IMR-90 (cell line): ENCODE results near the gene SPAG9.

Experiments
- BHLHE40 ChIP-seq: fragments of 150-350 bp; IDR thresholded peaks from 2 replicates; pipeline ENCODE4 v1.6.1; 2016; ENCODE audit warnings: mild to moderate bottlenecking, low read depth, low read length
- CEBPB ChIP-seq: IDR thresholded peaks from 2 replicates; pipeline ENCODE4 v1.6.1; 2012; ENCODE audit warnings: low read depth, low read length, improper control_type of control experiment
- CTCF ChIP-seq: conservative IDR thresholded peaks from 2 replicates; pipeline ENCODE4 v1.5.1; 2012; ENCODE audit warnings: mild to moderate bottlenecking, low read depth, low read length, improper control_type of control experiment
- ELK1 ChIP-seq: fragments of 150-350 bp; IDR thresholded peaks from 2 replicates; pipeline ENCODE4 v1.6.1; 2016; ENCODE audit warnings: low read depth, mild to moderate bottlenecking, low read length, moderate library complexity, borderline replicate concordance
- MAFK ChIP-seq: IDR thresholded peaks from 2 replicates; pipeline ENCODE4 v1.6.1; 2012; ENCODE audit warnings: low read depth, low read length, improper control_type of control experiment
- MAZ ChIP-seq: IDR thresholded peaks from 2 replicates; pipeline ENCODE4 v1.6.1; 2012; ENCODE audit warnings: low read depth, mild to moderate bottlenecking, low read length, improper control_type of control experiment, moderate library complexity, borderline replicate concordance
- MXI1 ChIP-seq: IDR thresholded peaks from 2 replicates; pipeline ENCODE4 v1.6.1; 2012; ENCODE audit warnings: low read depth, mild to moderate bottlenecking, low read length, moderate library complexity, borderline replicate concordance
- NFE2L2 ChIP-seq: fragments of 150-350 bp; IDR thresholded peaks from 2 replicates; pipeline ENCODE4 v1.6.1; 2016; ENCODE audit warnings: low read depth, mild to moderate bottlenecking, low read length
- POLR2A ChIP-seq: IDR thresholded peaks from 2 replicates; pipeline ENCODE4 v1.6.1; 2012; ENCODE audit warnings: mild to moderate bottlenecking, low read depth, low read length
- RAD21 ChIP-seq: IDR thresholded peaks from 2 replicates; pipeline ENCODE4 v1.6.1; 2012; ENCODE audit warnings: low read length, improper control_type of control experiment
- RCOR1 ChIP-seq: IDR thresholded peaks from 2 replicates; pipeline ENCODE4 v1.6.1; 2012; ENCODE audit warnings: mild to moderate bottlenecking, low read length, improper control_type of control experiment; ENCODE audit not compliant: insufficient replicate concordance
- RFX5 ChIP-seq: IDR thresholded peaks from 2 replicates; pipeline ENCODE4 v1.8.0; 2012; ENCODE audit warnings: low read depth, mild to moderate bottlenecking, low read length, moderate library complexity
- SMC3 ChIP-seq: fragments of 150-350 bp; IDR thresholded peaks from 2 replicates; pipeline ENCODE4 v1.6.1; 2016; ENCODE audit warnings: low read depth, mild to moderate bottlenecking, antibody characterized with exemption, low read length, moderate library complexity
- USF2 ChIP-seq: fragments of 150-350 bp; IDR thresholded peaks from 2 replicates; pipeline ENCODE4 v1.6.1; 2017; ENCODE audit warnings: mild to moderate bottlenecking, antibody characterized with exemption, low read length, low read depth

GRCh38 chr17:51154176-51154575, 33.5 kb upstream of the SPAG9 start:
- TF ChIP-seq RAD21 (no peak), POLR2A (no peak), CTCF (no peak), USF2 (no peak), MAZ (no peak), NFE2L2 (no peak), MXI1 (no peak), BHLHE40 (no peak), RFX5 (no peak), SMC3 (no peak), RCOR1 (no peak), MAFK (no peak), CEBPB (no peak), ELK1 (no peak)
